ENCODE results near the gene DOP1A. TPM values are rescaled to one million over a fixed set of nuclear protein-coding genes. Genes with fewer than 3 reads are reported as not detected.
A peak's percentile ranks its signal among the peaks of the same experiment; 100 is the strongest.

Gene DOP1A
- total and polyA plus RNA-seq, 2 of the 13 experiments (the other 11 are each of a cell fraction or from before 2014, with no cell fraction given): 5.2 to 16.7 TPM

- TF ChIP-seq NFAT5 (CRISPR knock-in tag; IDR thresholded peaks at IDR 0.05) (no peak), FUBP1 (CRISPR knock-in tag; IDR thresholded peaks at IDR 0.05; ENCODE audit: borderline replicate concordance) (no peak), PLSCR1 (CRISPR knock-in tag; IDR thresholded peaks at IDR 0.05; ENCODE audit: borderline replicate concordance) (no peak), ZKSCAN8 (CRISPR knock-in tag; IDR thresholded peaks at IDR 0.05; ENCODE audit: borderline replicate concordance) (peak; percentile 80), KMT2A (CRISPR knock-in tag; IDR thresholded peaks at IDR 0.05) (peak; percentile 95), HCFC1 (IDR thresholded peaks at IDR 0.05; ENCODE audit: low read depth, low read length) (no peak), NCOA2 (CRISPR knock-in tag; IDR thresholded peaks at IDR 0.05) (peak; percentile 47; the same call in 1 of the 2 replicates), NCOR1 (IDR thresholded peaks at IDR 0.05; ENCODE audit: borderline replicate concordance, low read length) (no peak), TGIF2 (CRISPR knock-in tag; IDR thresholded peaks at IDR 0.05) (peak; percentile 71; the same call in 1 of the 2 replicates), ZHX1 (CRISPR knock-in tag; IDR thresholded peaks at IDR 0.05; ENCODE audit: low read depth) (0 out of 2 replicates have a peak, but pooled peaks have one; percentile 15)
Observed at GRCh38 chr6:83065511-83066192, 1.8 kb upstream of the DOP1A start, which contains the start of gene UBE3D (continued).
